HepG2 (cell line): ENCODE data around the gene CDRT4. TPM values are rescaled to one million over a fixed set of nuclear protein-coding genes. Genes with fewer than 3 reads are reported as not detected.

Source experiments
- ATAC-seq: fragments of 200-7000 bp; cut with Tn5 transposase; 3 replicates; pipeline ENCODE4 v1.9.1; 2020; ENCODE audit warnings: mild to moderate bottlenecking, moderate library complexity
- BruUV-seq: library from RNA; stranded (reverse); fragments of 400-500 nt; replicated peaks from 2 replicates; lab custom pipeline; 2021; lab: Mats Ljungman, UMichigan
- CTCF ChIA-PET: fragments of 300-600 bp; formaldehyde crosslinking; extraction: SDS; loops from one replicate; lab custom pipeline; 2021; ENCODE audit warnings: low total read pairs, inconsistent platforms, low intra/inter-chr PET ratio; lab: Yijun Ruan, JAX
- POLR2A ChIA-PET: fragments of 350-600 bp; sonication (Branson Sonifier 250); formaldehyde crosslinking; loops from one replicate; lab custom pipeline; 2020; ENCODE audit warnings: antibody characterized with exemption, inconsistent platforms; lab: Yijun Ruan, JAX
- DNase-seq: peaks from one replicate; pipeline ENCODE4 v3.0.0-alpha.2; 2015; ENCODE audit warnings: low spot score
- FAIRE-seq: peaks from 3 replicates; lab custom pipeline; 2011; peaks lifted over from hg19 to GRCh38; lab: Jason Lieb, UNC
- H2AFZ ChIP-seq: one replicate; pipeline ENCODE4 v1.6.1; 2011; ENCODE audit warnings: low read length, inconsistent platforms
- H3K27ac ChIP-seq: fragments of 300-600 bp; 3 replicates; pipeline ENCODE4 v1.8.0; 2011; ENCODE audit warnings: mixed run types, mild to moderate bottlenecking, mixed read lengths, low read length, inconsistent platforms; ENCODE audit not compliant: insufficient read depth; ENCODE audit errors: extremely low read length
- H3K27me3 ChIP-seq, 2 experiments: fragments of 200-600 bp in 1 of 2; 2 replicates in 1 of 2; 3 replicates in 1 of 2; pipeline versions ENCODE4 v1.6.0 to v1.8.0; 2011; ENCODE audit warnings: low read length in 2 of 2, mild to moderate bottlenecking in 2 of 2, moderate library complexity in 2 of 2, inconsistent platforms in 1 of 2; ENCODE audit not compliant: insufficient read depth in 2 of 2, control insufficient read depth in 1 of 2
- H3K36me3 ChIP-seq, 2 experiments: fragments of 200-600 bp in 1 of 2; replicated peaks in 1 of 2; 2 replicates in 1 of 2; 3 replicates in 1 of 2; pipeline versions ENCODE4 v1.5.1 to v1.8.0; 2011; ENCODE audit warnings: low read length in 2 of 2, inconsistent platforms in 1 of 2; ENCODE audit not compliant: insufficient read depth in 2 of 2, control insufficient read depth in 1 of 2
- H3K4me1 ChIP-seq: 2 replicates; pipeline ENCODE4 v1.5.1; 2012; ENCODE audit warnings: low read length, inconsistent platforms; ENCODE audit not compliant: insufficient read depth
- H3K4me2 ChIP-seq: 2 replicates; pipeline ENCODE4 v1.6.0; 2011; ENCODE audit warnings: low read depth, low read length, inconsistent platforms
- H3K4me3 ChIP-seq, 3 experiments: fragments of 200-600 bp in 1 of 3; sonication (generic), shearing (Covaris generic) in 1 of 3; replicated peaks in 1 of 3; 2 replicates each; pipeline ENCODE4 v1.5.1; 2011 to 2016; ENCODE audit warnings: low read length in 3 of 3, inconsistent platforms in 2 of 3, low read depth in 2 of 3, mild to moderate bottlenecking in 2 of 3, control low read depth in 1 of 3, mixed read lengths in 1 of 3; ENCODE audit not compliant: insufficient read depth in 1 of 3
- H3K79me2 ChIP-seq: one replicate; pipeline ENCODE4 v1.6.1; 2011; ENCODE audit warnings: low read length, inconsistent platforms; ENCODE audit not compliant: insufficient read depth
- H3K9ac ChIP-seq: 2 replicates; pipeline ENCODE4 v1.6.0; 2011; ENCODE audit warnings: mild to moderate bottlenecking, low read depth, low read length, inconsistent platforms; ENCODE audit not compliant: insufficient read depth
- H3K9me3 ChIP-seq: 2 replicates; pipeline ENCODE4 v1.5.1; 2012; ENCODE audit warnings: mild to moderate bottlenecking, low read length
- H4K20me1 ChIP-seq: 2 replicates; pipeline ENCODE4 v1.6.0; 2011; ENCODE audit warnings: inconsistent platforms, mild to moderate bottlenecking, low read length, moderate library complexity; ENCODE audit not compliant: insufficient read depth
- CREB1 ChIP-seq, 2 experiments: fragments of 450-650 bp in 1 of 2; IDR thresholded peaks; 2 replicates each; pipeline ENCODE4 v1.6.1; 2016 to 2017; ENCODE audit warnings: control low read depth in 1 of 2, mild to moderate bottlenecking in 1 of 2, missing compliant biosample characterization in 1 of 2, missing genetic modification characterization in 1 of 2
- HDAC1 ChIP-seq: sonication (generic); formaldehyde crosslinking; IDR thresholded peaks from 2 replicates; pipeline ENCODE4 v1.5.1; 2020; ENCODE audit warnings: mild to moderate bottlenecking, missing genetic modification reagents
- HMG20B ChIP-seq: conservative IDR thresholded peaks from 2 replicates; pipeline ENCODE4 v1.6.1; 2016; ENCODE audit warnings: missing genetic modification reagents, missing compliant biosample characterization
- MXI1 ChIP-seq: IDR thresholded peaks from 3 replicates; pipeline ENCODE4 v1.6.1; 2012; ENCODE audit warnings: low read depth, low read length, inconsistent platforms, borderline replicate concordance
- NFIC ChIP-seq: IDR thresholded peaks from 2 replicates; pipeline ENCODE4 v1.6.1; 2012; ENCODE audit warnings: mild to moderate bottlenecking, low read length, inconsistent platforms
- PTBP1 ChIP-seq: fragments of 200-400 bp; formaldehyde crosslinking; IDR thresholded peaks from 2 replicates; pipeline ENCODE4 v1.6.1; 2018; ENCODE audit warnings: low read length, low read depth; ENCODE audit not compliant: poor library complexity, severe bottlenecking
- TERF1 ChIP-seq: sonication (generic); formaldehyde crosslinking; IDR thresholded peaks from 2 replicates; pipeline ENCODE4 v1.8.0; 2022; ENCODE audit warnings: mild to moderate bottlenecking, missing genetic modification reagents, moderate library complexity
- TGIF2 ChIP-seq: IDR thresholded peaks from 2 replicates; pipeline ENCODE4 v1.6.1; 2016; ENCODE audit warnings: control low read depth, missing compliant biosample characterization
- ZNF232 ChIP-seq: sonication (generic); formaldehyde crosslinking; IDR thresholded peaks from 2 replicates; pipeline ENCODE4 v1.4.0; 2020; ENCODE audit warnings: missing genetic modification reagents, borderline replicate concordance
- ZNF335 ChIP-seq: sonication (generic); formaldehyde crosslinking; IDR thresholded peaks from 2 replicates; pipeline ENCODE4 v1.4.0; 2020; ENCODE audit warnings: missing genetic modification reagents
- ZNF383 ChIP-seq: sonication (generic); formaldehyde crosslinking; IDR thresholded peaks from 2 replicates; pipeline ENCODE4 v1.4.0; 2020; ENCODE audit warnings: missing genetic modification reagents, mild to moderate bottlenecking, borderline replicate concordance
- ZNF557 ChIP-seq: sonication (generic); formaldehyde crosslinking; IDR thresholded peaks from 2 replicates; pipeline ENCODE4 v1.4.0; 2020; ENCODE audit warnings: missing genetic modification reagents
- ZNF615 ChIP-seq: sonication (generic); formaldehyde crosslinking; IDR thresholded peaks from 2 replicates; pipeline ENCODE4 v1.5.0; 2020; ENCODE audit warnings: mild to moderate bottlenecking, missing genetic modification reagents, borderline replicate concordance
- WGBS: methylation state at CpG from one replicate; pipeline ENCODE4 v1.1.6; 2017; ENCODE audit warnings: low lambda C conversion rate; 5-methylcytosine and 5-hydroxymethylcytosine counted together
- in situ Hi-C: cut with HindIII; loops from 2 replicates; pipeline ENCODE4 v1.10.0; 2017; ENCODE audit warnings: low pct_unique_long_range_greater_than_20kb; ENCODE audit not compliant: extremely low pct_ligation_motif_present
- intact Hi-C: fragments of 100-400 bp; cut with micrococcal nuclease; formaldehyde crosslinking; loops from one replicate; pipeline ENCODE4 v1.10.0; 2022; ENCODE audit not compliant: unreplicated experiment
- polyA plus RNA-seq, 8 experiments: library from polyadenylated mRNA; depleted of rRNA in 3 of 8; stranded (reverse) in 7 of 8; unstranded in 1 of 8; fragments of >200 nt; fragmentation: Illumina TruSeq in 4 of 8; extraction: Trizol in 4 of 8; gene quantifications; 2 replicates each; pipeline versions ENCODE4 v1.2.1 to v1.2.3, GENCODE V29; 2011 to 2016; ENCODE audit warnings: low read depth in 4 of 8, missing spikeins in 1 of 8, mixed read lengths in 1 of 8; ENCODE audit not compliant: insufficient read depth in 1 of 8
- total RNA-seq, 5 experiments: library from RNA; depleted of rRNA; stranded (reverse); fragments of >200 nt; fragmentation: Illumina TruSeq; extraction: Trizol; gene quantifications; 2 replicates each; pipeline ENCODE4 v1.2.3, GENCODE V29; 2016; ENCODE audit warnings: low read depth in 1 of 5

CDRT4 gene
- total and polyA plus RNA-seq, 2 of the 13 experiments (the other 11 are each of a cell fraction or from before 2014, with no cell fraction given) = 5.8 to 12.1 TPM

GRCh38 chr17:15442311-15443180 lies 24.9 kb downstream of the CDRT4 start (continued):
- no peak for TF ChIP-seq TGIF2 (CRISPR knock-in tag)
- TF ChIP-seq TERF1 (CRISPR knock-in tag) = no peak

GRCh38 chr17:15441315-15441714 lies 26.1 kb downstream of the CDRT4 start:
- Histone ChIP-seq H2AFZ (no peak overlapping the region), H3K27me3 (no peaks in the 10 kb centered on the region), H3K4me2 (no peak overlapping the region), H3K9me3 (no peaks in the 10 kb centered on the region), H3K79me2 (no peaks in the 10 kb centered on the region), H4K20me1 (no peaks in the 10 kb centered on the region; the same call in 1 of the 2 replicates), H3K36me3 (peaks cover 6 to 23% of the 10 kb centered on the region in 2 experiments), H3K27ac (no peak overlapping the region)
- no TSS peak for BruUV-seq
- intact Hi-C loops = no loop called here
- CTCF ChIA-PET = no interaction called here
- in situ Hi-C loops = no loop called here
- ATAC-seq = no peak
- no peak for TF ChIP-seq PTBP1
- no peak for TF ChIP-seq NFIC
- TF ChIP-seq ZNF615 (CRISPR knock-in tag) = no peak
- no peak for TF ChIP-seq ZNF557
- TF ChIP-seq ZNF232 = no peak
- no peak for TF ChIP-seq HDAC1 (CRISPR knock-in tag)
- TF ChIP-seq ZNF383 (CRISPR knock-in tag) = no peak
- no peak for TF ChIP-seq CREB1 (IDR thresholded peaks at IDR 0.05)
- TF ChIP-seq CREB1 (CRISPR knock-in tag; IDR thresholded peaks at IDR 0.05) = no peak
- no peak for TF ChIP-seq HMG20B (CRISPR knock-in tag)
- TF ChIP-seq MXI1 = no peak
- TF ChIP-seq ZNF335 (CRISPR knock-in tag) = no peak
- TF ChIP-seq, all 625 proteins: peak for 0
- DNase-seq = no peak
- H3K9ac ChIP-seq = no peak overlapping the region
- WGBS = 98% methylated on average over 4 of the region's 4 CpGs
- no peak for FAIRE-seq
- peaks cover 10% of the 10 kb centered on the region for H3K4me1 ChIP-seq
- POLR2A ChIA-PET = no interaction called here
- H3K4me3 ChIP-seq = no peak overlapping the region
